ENCODE measurements around the gene UGT2B17.
"Not testable (repeated sequence)": the region's sequence is repeated elsewhere in the genome, so short reads cannot be mapped to it uniquely, and the experiment has no call there.

The UGT2B17 gene

DNA sequence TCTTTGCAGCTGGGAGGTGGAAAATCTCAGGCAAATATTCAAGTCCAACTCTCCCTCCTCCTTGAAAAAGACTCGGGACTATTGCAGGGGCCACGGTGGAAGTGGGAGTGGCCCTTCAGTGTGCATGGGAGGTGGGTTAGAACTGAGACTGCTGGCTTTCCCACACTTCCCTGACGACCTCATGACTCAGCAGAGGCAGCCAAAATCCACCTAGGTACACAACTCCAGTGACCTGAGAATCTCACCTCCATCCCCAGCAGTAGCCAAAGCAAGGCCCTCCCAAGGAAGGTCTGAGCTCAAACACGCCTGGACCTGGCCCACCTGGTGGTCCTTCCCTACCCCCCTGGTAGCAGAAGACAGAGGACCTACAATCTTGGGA is 6.2 kb upstream of the UGT2B17 start:
- no peak for DNase-seq (ENCODE audit: low spot score)
- in situ Hi-C loops (cut with MboI; ENCODE audit: low sequenced_read_pairs, unreplicated experiment): no loop called here
- TF ChIP-seq, protein P1, sequence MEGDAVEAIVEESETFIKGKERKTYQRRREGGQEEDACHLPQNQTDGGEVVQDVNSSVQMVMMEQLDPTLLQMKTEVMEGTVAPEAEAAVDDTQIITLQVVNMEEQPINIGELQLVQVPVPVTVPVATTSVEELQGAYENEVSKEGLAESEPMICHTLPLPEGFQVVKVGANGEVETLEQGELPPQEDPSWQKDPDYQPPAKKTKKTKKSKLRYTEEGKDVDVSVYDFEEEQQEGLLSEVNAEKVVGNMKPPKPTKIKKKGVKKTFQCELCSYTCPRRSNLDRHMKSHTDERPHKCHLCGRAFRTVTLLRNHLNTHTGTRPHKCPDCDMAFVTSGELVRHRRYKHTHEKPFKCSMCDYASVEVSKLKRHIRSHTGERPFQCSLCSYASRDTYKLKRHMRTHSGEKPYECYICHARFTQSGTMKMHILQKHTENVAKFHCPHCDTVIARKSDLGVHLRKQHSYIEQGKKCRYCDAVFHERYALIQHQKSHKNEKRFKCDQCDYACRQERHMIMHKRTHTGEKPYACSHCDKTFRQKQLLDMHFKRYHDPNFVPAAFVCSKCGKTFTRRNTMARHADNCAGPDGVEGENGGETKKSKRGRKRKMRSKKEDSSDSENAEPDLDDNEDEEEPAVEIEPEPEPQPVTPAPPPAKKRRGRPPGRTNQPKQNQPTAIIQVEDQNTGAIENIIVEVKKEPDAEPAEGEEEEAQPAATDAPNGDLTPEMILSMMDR (IDR thresholded peaks at IDR 0.05; ENCODE audit: borderline replicate concordance, control extremely low read depth, extremely low read depth, insufficient read depth, missing control alignments): no peak

DNA sequence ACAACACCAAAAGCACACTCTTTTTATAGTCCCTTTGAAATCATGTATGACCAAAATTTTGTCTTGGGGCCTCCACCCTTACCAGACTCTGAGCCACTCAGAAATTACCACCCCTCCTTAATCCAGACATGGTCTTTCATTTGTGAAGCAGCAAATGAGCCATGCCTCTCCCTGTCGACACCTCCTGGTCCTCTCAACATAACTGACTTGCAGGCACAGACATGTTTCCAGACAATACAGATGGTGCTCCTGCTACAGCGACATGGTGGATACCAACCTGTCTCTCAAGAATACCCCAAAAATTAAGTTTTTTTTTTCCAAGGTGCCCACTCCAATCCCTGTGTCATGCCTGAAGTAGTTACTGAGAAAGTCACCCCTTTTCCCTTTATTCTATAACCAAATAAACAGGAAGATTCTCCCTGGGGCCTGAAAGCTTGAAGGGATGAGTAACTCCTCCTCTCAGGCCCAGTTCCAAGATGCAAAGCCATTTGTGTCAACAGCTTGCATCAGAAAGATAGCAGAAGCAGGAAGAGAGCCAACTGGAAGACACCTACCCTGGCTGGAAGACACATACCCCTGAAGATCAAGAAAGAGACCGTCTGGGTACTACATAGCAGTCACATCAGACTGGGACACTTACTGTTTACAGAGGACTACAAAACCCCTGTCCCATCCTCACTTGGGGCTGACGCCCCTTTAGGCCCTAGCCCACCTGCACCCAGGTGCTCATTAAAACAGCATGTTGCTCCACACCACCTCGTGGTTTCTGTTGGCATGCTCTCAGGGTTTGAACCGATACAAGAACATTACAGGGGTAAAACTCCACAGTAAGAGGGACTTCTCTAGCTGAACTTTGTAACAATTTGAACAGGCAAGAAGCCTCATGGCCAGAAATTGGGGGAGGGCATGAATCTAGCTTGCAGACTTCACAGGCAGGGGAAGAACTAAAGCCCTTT is 5.5 kb upstream of the UGT2B17 start:
- in situ Hi-C loops (cut with MboI; ENCODE audit: low sequenced_read_pairs, unreplicated experiment): no loop called here
- no peak for DNase-seq (ENCODE audit: low spot score)
- TF ChIP-seq, protein P1 (IDR thresholded peaks at IDR 0.05; ENCODE audit: borderline replicate concordance, control extremely low read depth, extremely low read depth, insufficient read depth, missing control alignments): no peak

DNA sequence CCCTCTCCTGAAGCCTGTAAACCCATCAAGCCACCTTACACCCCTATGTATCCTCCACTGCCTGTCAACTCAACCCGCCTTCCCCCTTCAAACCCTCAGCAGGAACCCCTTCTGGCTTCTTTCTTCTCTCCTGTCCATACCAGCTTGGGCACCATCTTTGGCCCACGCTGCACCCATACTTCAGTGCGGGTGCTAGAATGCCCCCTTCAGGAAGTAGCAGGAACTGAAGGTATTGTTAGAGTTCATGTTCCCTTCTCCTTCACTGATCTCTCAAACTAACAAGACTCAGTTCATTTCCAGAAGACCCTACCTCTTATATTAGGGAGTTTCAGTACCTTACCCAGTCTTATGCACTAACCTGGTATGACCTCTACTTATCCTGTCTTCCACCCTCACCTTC is 1.5 kb upstream of the UGT2B17 start:
- DNase-seq (ENCODE audit: low spot score): no peak
- TF ChIP-seq, protein P1 (IDR thresholded peaks at IDR 0.05; ENCODE audit: borderline replicate concordance, control extremely low read depth, extremely low read depth, insufficient read depth, missing control alignments): no peak
- in situ Hi-C loops (cut with MboI; ENCODE audit: low sequenced_read_pairs, unreplicated experiment): no loop called here

DNA sequence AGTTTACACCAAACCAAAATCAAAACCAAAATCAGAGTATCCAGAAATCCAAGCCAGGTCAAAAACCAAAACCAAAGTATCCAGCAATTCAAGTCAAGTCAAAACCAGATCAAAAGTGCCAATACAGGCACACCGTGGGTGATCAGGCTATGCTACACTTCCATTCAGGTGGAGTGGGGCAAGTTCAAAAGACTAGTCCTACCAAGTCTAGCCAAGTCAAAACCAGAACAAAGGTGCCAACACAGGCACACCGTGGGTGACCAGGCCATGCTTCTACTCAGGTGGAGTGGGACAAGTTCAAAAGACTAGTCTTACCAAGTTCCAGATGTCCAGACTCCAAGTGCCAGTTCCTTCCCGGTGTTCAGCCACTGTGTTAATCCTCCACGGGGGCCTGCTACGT is 486 bp downstream of the UGT2B17 start:
- DNase-seq (ENCODE audit: low spot score); in situ Hi-C loops (cut with MboI; ENCODE audit: low sequenced_read_pairs, unreplicated experiment): not testable (repeated sequence)

DNA sequence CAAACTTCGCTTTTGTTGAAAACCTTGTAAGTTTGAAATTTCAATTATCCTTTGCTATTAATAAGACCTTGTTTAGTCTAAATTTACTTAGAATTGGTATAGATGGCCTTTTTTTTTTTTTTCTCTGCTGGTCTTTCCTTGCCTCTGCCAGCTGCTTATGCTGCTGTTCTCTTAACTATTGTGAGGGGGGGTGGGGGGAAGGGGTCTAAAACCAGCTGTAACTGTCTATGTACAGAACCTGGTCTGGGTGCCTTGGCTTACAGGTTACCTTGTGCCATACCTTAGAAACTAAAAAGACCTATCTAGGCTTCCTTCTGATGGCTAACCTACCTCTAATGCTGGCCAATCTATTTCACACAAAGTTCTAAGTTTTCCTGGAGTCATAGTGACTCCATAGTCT is 1.0 kb downstream of the UGT2B17 start:
- no peak for DNase-seq (ENCODE audit: low spot score)
- in situ Hi-C loops (cut with MboI; ENCODE audit: low sequenced_read_pairs, unreplicated experiment): no loop called here

DNA sequence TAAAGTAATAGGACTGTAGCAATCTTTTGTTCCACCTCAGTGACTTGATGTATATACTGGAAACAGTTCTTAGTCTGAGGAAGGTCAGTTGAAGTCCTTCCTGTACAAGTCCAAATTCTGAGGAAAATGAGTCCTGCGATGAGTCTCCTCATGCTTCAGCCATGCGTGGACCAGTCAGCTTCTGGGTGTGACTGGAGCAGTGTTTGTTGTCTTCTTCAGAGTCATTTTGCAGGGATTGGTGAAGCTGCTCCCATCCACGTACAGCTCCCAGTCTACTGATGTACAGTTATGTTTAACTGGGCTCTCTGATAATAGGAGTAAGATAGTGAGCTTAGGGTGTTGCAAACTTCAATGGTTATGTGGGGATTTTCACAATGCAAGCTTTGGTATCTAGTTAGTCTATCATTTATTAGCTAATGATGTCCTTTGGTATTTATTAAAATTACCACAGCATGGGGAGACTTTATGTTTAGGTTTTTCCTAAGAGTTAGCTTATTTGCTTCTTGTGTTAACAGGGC is 3.4 kb downstream of the UGT2B17 start:
- in situ Hi-C loops (cut with MboI; ENCODE audit: low sequenced_read_pairs, unreplicated experiment): no loop called here
- DNase-seq (ENCODE audit: low spot score): no peak
- TF ChIP-seq, protein P1 (IDR thresholded peaks at IDR 0.05; ENCODE audit: borderline replicate concordance, control extremely low read depth, extremely low read depth, insufficient read depth, missing control alignments): no peak

More for the DNA sequence above, 1.0 kb downstream of the UGT2B17 start:
- TF ChIP-seq, protein P1 (IDR thresholded peaks at IDR 0.05; ENCODE audit: borderline replicate concordance, control extremely low read depth, extremely low read depth, insufficient read depth, missing control alignments): no peak

DNA sequence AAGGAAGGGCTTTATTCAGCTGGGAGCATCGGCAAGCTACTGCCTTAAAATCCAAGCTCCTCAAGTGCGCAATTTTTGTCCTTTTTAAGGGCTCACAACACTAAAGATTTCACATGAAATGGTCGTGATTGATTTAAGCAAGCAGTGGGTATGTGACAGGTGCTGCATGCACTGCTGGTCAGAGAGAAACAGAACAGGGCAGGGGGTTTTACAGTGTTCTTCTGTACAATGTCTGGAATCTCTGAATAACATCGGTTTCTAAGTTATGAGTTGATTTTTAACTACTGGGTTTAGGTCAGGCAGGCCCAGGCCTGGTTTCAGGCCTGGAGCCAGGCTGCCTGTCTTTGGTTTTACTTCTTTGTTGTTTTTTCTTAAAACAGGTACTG is 6.0 kb downstream of the UGT2B17 start:
- in situ Hi-C loops (cut with MboI; ENCODE audit: low sequenced_read_pairs, unreplicated experiment): no loop called here
- TF ChIP-seq, protein P1 (IDR thresholded peaks at IDR 0.05; ENCODE audit: borderline replicate concordance, control extremely low read depth, extremely low read depth, insufficient read depth, missing control alignments): no peak
- no peak for DNase-seq (ENCODE audit: low spot score)

Data from GM13976 (cell line).